Measurements from ENCODE around the gene RAD23A. TPM values are rescaled to one million over a fixed set of nuclear protein-coding genes. Genes with fewer than 3 reads are reported as not detected.

The RAD23A gene
- polyA plus RNA-seq, 2 of the 4 experiments (the other 2 are of a cell fraction): 56.2 to 71.6 TPM

- ChIA-PET POLR2A (no interaction called here), CTCF (interaction anchor here (0.8 to 1.6 kb wide), 4 partner anchors 13 to 53 kb away, joined by 3 to 5 read pairs (median 4); no protein-coding TSS in a partner anchor)
- DNase-seq (ENCODE audit: low read depth in 1 of 2, low spot score in 1 of 2) (no peak), ATAC-seq (no peak; a peak in 1 of 6 replicates), FAIRE-seq (no peak)
- H3K4me1 ChIP-seq: no peaks in the 10 kb centered on the region
- no peak for TF ChIP-seq CHD2 (IDR thresholded peaks at IDR 0.05; ENCODE audit: low read length, partially characterized antibody)
- TF ChIP-seq RNF2 (IDR thresholded peaks at IDR 0.05; ENCODE audit: borderline replicate concordance, low read depth): no peak
- TF ChIP-seq ZSCAN20 (CRISPR knock-in tag; IDR thresholded peaks at IDR 0.05): no peak
- TF ChIP-seq EHMT2 (IDR thresholded peaks at IDR 0.05; ENCODE audit: low read depth): no peak
- TF ChIP-seq NPAS2 (CRISPR knock-in tag; IDR thresholded peaks at IDR 0.05; ENCODE audit: borderline replicate concordance): no peak
- no peak for TF ChIP-seq RARB (CRISPR knock-in tag; IDR thresholded peaks at IDR 0.05)
- no peak for TF ChIP-seq MAX (IDR thresholded peaks at IDR 0.05)
- TF ChIP-seq ATOH8 (CRISPR knock-in tag; IDR thresholded peaks at IDR 0.05; ENCODE audit: low read depth): no peak
- no peak for TF ChIP-seq HOXA7 (CRISPR knock-in tag; IDR thresholded peaks at IDR 0.05)
- TF ChIP-seq CHD4 (IDR thresholded peaks at IDR 0.05; ENCODE audit: borderline replicate concordance): no peak
- no peak for TF ChIP-seq RAD21 (conservative IDR thresholded peaks at IDR 0.05 in 1 of 2, IDR thresholded peaks at IDR 0.05 in 1 of 2)
- no peak for TF ChIP-seq ELK1 (IDR thresholded peaks at IDR 0.05; ENCODE audit: low read depth, low read length)
- no peak for TF ChIP-seq POLR2AphosphoS2 (conservative IDR thresholded peaks at IDR 0.05; ENCODE audit: low read length)
- TF ChIP-seq HOXB13 (CRISPR knock-in tag; IDR thresholded peaks at IDR 0.05; ENCODE audit: low read depth): no peak
- TF ChIP-seq E2F6 (IDR thresholded peaks at IDR 0.05; ENCODE audit: borderline replicate concordance, low read depth): no peak
- TF ChIP-seq EP300 (IDR thresholded peaks at IDR 0.05): no peak
- TF ChIP-seq PBX3 (IDR thresholded peaks at IDR 0.05): no peak
- no peak for TF ChIP-seq HES2 (IDR thresholded peaks at IDR 0.05)
- no peak for TF ChIP-seq ESRRA (IDR thresholded peaks at IDR 0.05; ENCODE audit: borderline replicate concordance, low read length)
- TF ChIP-seq POLR2A (IDR thresholded peaks at IDR 0.05; ENCODE audit: low read length): no peak
- WGBS (ENCODE audit: missing lambda C conversion rate): 79% methylated on average over 9 of the region's 10 CpGs
- no peak overlapping the region for H3K4me2 ChIP-seq
- H3K4me3 ChIP-seq: no peak overlapping the region
- H3K9me3 ChIP-seq: no peaks in the 10 kb centered on the region
- H3K27ac ChIP-seq: no peak overlapping the region
These were observed 45.7 kb upstream of the RAD23A start for GRCh38 chr19:12899891-12900518.

GRCh38 chr19:12907166-12907565, 38.5 kb upstream of the RAD23A start:
- ChIA-PET CTCF (interaction anchor here (1.9 to 2.3 kb wide), 2 partner anchors 10 to 22 kb away, joined by 7 to 8 read pairs; no protein-coding TSS in a partner anchor), POLR2A (no interaction called here)
- Histone ChIP-seq H3K4me3 (no peak overlapping the region), H3K4me1 (no peaks in the 10 kb centered on the region), H3K4me2 (no peak overlapping the region), H3K9me3 (no peaks in the 10 kb centered on the region), H3K27ac (no peak overlapping the region)
- no peak for TF ChIP-seq MAX (IDR thresholded peaks at IDR 0.05)
- TF ChIP-seq CHD2 (IDR thresholded peaks at IDR 0.05; ENCODE audit: low read length, partially characterized antibody): no peak
- TF ChIP-seq REST (IDR thresholded peaks at IDR 0.05): no peak
- FAIRE-seq: no peak
- 81% methylated on average over 9 of the region's 9 CpGs for WGBS (ENCODE audit: missing lambda C conversion rate)
- no peak for DNase-seq (ENCODE audit: low read depth in 1 of 2, low spot score in 1 of 2)
- no peak for ATAC-seq

All from A549 (cell line).